Measurements from ENCODE around the gene RAPGEF5. TPM values are rescaled to one million over a fixed set of nuclear protein-coding genes. Genes with fewer than 3 reads are reported as not detected.

RAPGEF5 gene
- total RNA-seq, 1 experiment from 2014 or later: 15.6 TPM

DNA sequence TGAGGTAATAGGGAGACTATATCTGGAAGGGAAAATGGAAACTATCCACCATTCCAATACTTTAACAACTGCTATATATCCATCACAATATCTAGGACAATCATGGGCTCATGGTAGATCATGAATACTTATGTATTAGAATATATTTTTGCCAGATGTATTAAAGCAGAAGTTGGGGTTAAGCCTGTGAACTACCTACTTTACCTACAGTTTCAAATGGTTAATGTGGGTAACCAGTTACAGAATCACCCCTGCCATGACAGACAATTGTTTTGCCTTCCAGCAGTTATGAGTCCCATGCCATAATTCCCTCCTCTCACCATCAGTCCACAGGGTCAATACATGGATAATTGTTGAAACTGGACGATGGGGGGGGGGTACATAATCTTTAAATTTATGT is 29.9 kb upstream of the RAPGEF5 start:
- Histone ChIP-seq H2AFZ (ENCODE audit: low read depth, low read length, poor library complexity, severe bottlenecking) (no peak overlapping the region), H3K9me3 (ENCODE audit: control insufficient read depth in 1 of 2, insufficient read depth in 1 of 2, low read depth in 1 of 2, low read length in 2 of 2) (no peaks in the 10 kb centered on the region), H3K27me3 (ENCODE audit: insufficient read depth, low read length) (no peaks in the 10 kb centered on the region), H3K36me3 (ENCODE audit: control insufficient read depth in 1 of 2, insufficient read depth in 2 of 2, low read length in 2 of 2) (no peaks in the 10 kb centered on the region), H3K9ac (ENCODE audit: low read length) (no peak overlapping the region), H3K4me1 (ENCODE audit: control insufficient read depth in 1 of 2, insufficient read depth in 2 of 2, low read length in 2 of 2) (no peaks in the 10 kb centered on the region), H3K27ac (ENCODE audit: low read depth, low read length) (no peak overlapping the region), H3K9me2 (ENCODE audit: insufficient read depth) (no peaks in the 10 kb centered on the region), H3K79me2 (ENCODE audit: insufficient read depth, low read length) (no peaks in the 10 kb centered on the region), H3K4me3 (replicated peaks in 1 of 2; ENCODE audit: low read depth in 1 of 2, low read length in 2 of 2) (no peak overlapping the region), H3K4me2 (ENCODE audit: low read length) (no peak overlapping the region), H4K20me1 (ENCODE audit: insufficient read depth) (no peaks in the 10 kb centered on the region)
- TF ChIP-seq JUND (IDR thresholded peaks at IDR 0.05) (no peak), SIN3A (IDR thresholded peaks at IDR 0.05; ENCODE audit: low read depth) (no peak), EGR1 (IDR thresholded peaks at IDR 0.05; ENCODE audit: low read depth) (no peak)
- TF ChIP-seq, protein P1, sequence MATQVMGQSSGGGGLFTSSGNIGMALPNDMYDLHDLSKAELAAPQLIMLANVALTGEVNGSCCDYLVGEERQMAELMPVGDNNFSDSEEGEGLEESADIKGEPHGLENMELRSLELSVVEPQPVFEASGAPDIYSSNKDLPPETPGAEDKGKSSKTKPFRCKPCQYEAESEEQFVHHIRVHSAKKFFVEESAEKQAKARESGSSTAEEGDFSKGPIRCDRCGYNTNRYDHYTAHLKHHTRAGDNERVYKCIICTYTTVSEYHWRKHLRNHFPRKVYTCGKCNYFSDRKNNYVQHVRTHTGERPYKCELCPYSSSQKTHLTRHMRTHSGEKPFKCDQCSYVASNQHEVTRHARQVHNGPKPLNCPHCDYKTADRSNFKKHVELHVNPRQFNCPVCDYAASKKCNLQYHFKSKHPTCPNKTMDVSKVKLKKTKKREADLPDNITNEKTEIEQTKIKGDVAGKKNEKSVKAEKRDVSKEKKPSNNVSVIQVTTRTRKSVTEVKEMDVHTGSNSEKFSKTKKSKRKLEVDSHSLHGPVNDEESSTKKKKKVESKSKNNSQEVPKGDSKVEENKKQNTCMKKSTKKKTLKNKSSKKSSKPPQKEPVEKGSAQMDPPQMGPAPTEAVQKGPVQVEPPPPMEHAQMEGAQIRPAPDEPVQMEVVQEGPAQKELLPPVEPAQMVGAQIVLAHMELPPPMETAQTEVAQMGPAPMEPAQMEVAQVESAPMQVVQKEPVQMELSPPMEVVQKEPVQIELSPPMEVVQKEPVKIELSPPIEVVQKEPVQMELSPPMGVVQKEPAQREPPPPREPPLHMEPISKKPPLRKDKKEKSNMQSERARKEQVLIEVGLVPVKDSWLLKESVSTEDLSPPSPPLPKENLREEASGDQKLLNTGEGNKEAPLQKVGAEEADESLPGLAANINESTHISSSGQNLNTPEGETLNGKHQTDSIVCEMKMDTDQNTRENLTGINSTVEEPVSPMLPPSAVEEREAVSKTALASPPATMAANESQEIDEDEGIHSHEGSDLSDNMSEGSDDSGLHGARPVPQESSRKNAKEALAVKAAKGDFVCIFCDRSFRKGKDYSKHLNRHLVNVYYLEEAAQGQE (IDR thresholded peaks at IDR 0.05; ENCODE audit: low read depth): no peak
- no peak for ATAC-seq
- CTCF ChIA-PET: no interaction called here
- BruUV-seq (replicated peaks): no TSS peak
- RAD21 ChIA-PET (ENCODE audit: low non-redundant PET in 1 of 2, low total read pairs in 2 of 2, uncharacterized antibody in 2 of 2, unreplicated experiment in 2 of 2): no interaction called here
- intact Hi-C loops (cut with micrococcal nuclease): no loop called here
- POLR2A ChIA-PET: no interaction called here
- no peak for DNase-seq (ENCODE audit: low read depth, low spot score)

DNA sequence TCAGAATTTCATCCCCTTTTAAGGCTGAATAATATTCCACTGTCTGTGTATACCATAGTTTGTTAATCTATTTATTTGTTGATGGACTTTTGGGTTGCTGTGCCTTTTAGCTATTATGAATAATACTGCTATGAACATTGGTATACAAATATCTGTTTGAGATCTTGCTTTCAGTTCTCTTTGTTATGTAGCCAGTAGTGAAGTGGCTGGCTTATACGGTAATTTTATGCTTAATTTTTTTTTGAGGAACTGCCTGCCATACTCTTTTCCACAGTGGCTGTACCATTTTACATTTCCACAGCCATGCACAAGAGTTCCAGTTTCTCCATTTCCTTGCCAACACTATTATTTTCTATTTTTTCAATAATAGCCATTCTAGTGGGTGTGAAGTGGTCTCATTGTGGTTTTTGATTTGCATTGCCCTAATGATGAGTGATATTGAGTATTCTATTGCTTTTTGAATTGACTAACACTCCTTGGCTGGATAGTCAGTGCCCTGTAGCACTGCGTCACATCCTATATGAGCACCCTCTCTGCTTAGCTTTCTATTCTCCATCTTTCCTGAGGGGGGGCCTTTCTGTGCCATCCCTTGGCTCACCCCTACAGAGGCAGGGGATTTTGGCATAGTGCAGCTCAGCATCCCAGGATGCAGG is 29.4 kb upstream of the RAPGEF5 start:
- Histone ChIP-seq H3K4me1 (ENCODE audit: control insufficient read depth in 1 of 2, insufficient read depth in 2 of 2, low read length in 2 of 2) (no peaks in the 10 kb centered on the region), H3K4me3 (replicated peaks in 1 of 2; ENCODE audit: low read depth in 1 of 2, low read length in 2 of 2) (no peak overlapping the region), H3K4me2 (ENCODE audit: low read length) (no peak overlapping the region), H3K9me2 (ENCODE audit: insufficient read depth) (no peaks in the 10 kb centered on the region), H3K36me3 (ENCODE audit: control insufficient read depth in 1 of 2, insufficient read depth in 2 of 2, low read length in 2 of 2) (no peaks in the 10 kb centered on the region), H3K79me2 (ENCODE audit: insufficient read depth, low read length) (no peaks in the 10 kb centered on the region), H3K27me3 (ENCODE audit: insufficient read depth, low read length) (no peaks in the 10 kb centered on the region), H3K9ac (ENCODE audit: low read length) (no peak overlapping the region), H2AFZ (ENCODE audit: low read depth, low read length, poor library complexity, severe bottlenecking) (no peak overlapping the region), H4K20me1 (ENCODE audit: insufficient read depth) (no peaks in the 10 kb centered on the region), H3K27ac (ENCODE audit: low read depth, low read length) (no peak overlapping the region), H3K9me3 (ENCODE audit: control insufficient read depth in 1 of 2, insufficient read depth in 1 of 2, low read depth in 1 of 2, low read length in 2 of 2) (no peaks in the 10 kb centered on the region)
- ATAC-seq (no peak), DNase-seq (ENCODE audit: low read depth, low spot score) (no peak)
- ChIA-PET POLR2A (no interaction called here), RAD21 (ENCODE audit: low non-redundant PET in 1 of 2, low total read pairs in 2 of 2, uncharacterized antibody in 2 of 2, unreplicated experiment in 2 of 2) (no interaction called here), CTCF (no interaction called here)
- intact Hi-C loops (cut with micrococcal nuclease): no loop called here
- no TSS peak for BruUV-seq (replicated peaks)
- TF ChIP-seq EZH2phosphoT487 (IDR thresholded peaks at IDR 0.05; ENCODE audit: borderline replicate concordance) (no peak), EZH2 (IDR thresholded peaks at IDR 0.05) (no peak), SP1 (IDR thresholded peaks at IDR 0.05; ENCODE audit: low read depth) (no peak), TCF7L2 (IDR thresholded peaks at IDR 0.05; ENCODE audit: borderline replicate concordance, extremely low read depth, insufficient read depth, insufficient read length) (no peak), FOSL1 (IDR thresholded peaks at IDR 0.05; ENCODE audit: low read depth) (no peak), SIN3A (IDR thresholded peaks at IDR 0.05; ENCODE audit: low read depth) (no peak), CEBPB (IDR thresholded peaks at IDR 0.05; ENCODE audit: low read depth) (no peak)
- TF ChIP-seq, protein P2, sequence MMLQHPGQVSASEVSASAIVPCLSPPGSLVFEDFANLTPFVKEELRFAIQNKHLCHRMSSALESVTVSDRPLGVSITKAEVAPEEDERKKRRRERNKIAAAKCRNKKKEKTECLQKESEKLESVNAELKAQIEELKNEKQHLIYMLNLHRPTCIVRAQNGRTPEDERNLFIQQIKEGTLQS (IDR thresholded peaks at IDR 0.05): no peak
- TF ChIP-seq, protein P3, sequence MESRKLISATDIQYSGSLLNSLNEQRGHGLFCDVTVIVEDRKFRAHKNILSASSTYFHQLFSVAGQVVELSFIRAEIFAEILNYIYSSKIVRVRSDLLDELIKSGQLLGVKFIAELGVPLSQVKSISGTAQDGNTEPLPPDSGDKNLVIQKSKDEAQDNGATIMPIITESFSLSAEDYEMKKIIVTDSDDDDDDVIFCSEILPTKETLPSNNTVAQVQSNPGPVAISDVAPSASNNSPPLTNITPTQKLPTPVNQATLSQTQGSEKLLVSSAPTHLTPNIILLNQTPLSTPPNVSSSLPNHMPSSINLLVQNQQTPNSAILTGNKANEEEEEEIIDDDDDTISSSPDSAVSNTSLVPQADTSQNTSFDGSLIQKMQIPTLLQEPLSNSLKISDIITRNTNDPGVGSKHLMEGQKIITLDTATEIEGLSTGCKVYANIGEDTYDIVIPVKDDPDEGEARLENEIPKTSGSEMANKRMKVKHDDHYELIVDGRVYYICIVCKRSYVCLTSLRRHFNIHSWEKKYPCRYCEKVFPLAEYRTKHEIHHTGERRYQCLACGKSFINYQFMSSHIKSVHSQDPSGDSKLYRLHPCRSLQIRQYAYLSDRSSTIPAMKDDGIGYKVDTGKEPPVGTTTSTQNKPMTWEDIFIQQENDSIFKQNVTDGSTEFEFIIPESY (IDR thresholded peaks at IDR 0.05; ENCODE audit: extremely low read depth, insufficient replicate concordance, low read length): no peak
